H9 (cell line): Measurements from ENCODE around the gene OR5D13. TPM values are rescaled to one million over a fixed set of nuclear protein-coding genes. Genes with fewer than 3 reads are reported as not detected.

Experiments
- DNase-seq: peaks from one replicate; pipeline ENCODE4 v3.0.0-alpha.2; 2017
- H2AFZ ChIP-seq: one replicate; pipeline ENCODE4 v1.6.1; 2013; ENCODE audit warnings: mild to moderate bottlenecking, low read length, control low read depth, moderate library complexity
- H2AK5ac ChIP-seq: 2 replicates; pipeline ENCODE4 v1.6.1; 2013; ENCODE audit warnings: low read length, control low read depth, mixed read lengths; ENCODE audit not compliant: insufficient read length
- H2BK120ac ChIP-seq: one replicate; pipeline ENCODE4 v1.6.1; 2013; ENCODE audit warnings: low read depth, mild to moderate bottlenecking, low read length, control low read depth, inconsistent platforms; ENCODE audit not compliant: poor library complexity, severe bottlenecking
- H2BK12ac ChIP-seq: 2 replicates; pipeline ENCODE4 v1.6.1; 2013; ENCODE audit warnings: low read length, control low read depth, mixed read lengths, low read depth; ENCODE audit not compliant: insufficient read length
- H2BK15ac ChIP-seq: 2 replicates; pipeline ENCODE4 v1.6.1; 2013; ENCODE audit warnings: low read depth, low read length, control low read depth
- H2BK20ac ChIP-seq: one replicate; pipeline ENCODE4 v1.6.1; 2013; ENCODE audit warnings: low read depth, mild to moderate bottlenecking, low read length, control low read depth, inconsistent platforms; ENCODE audit not compliant: poor library complexity, severe bottlenecking
- H2BK5ac ChIP-seq: 2 replicates; pipeline ENCODE4 v1.6.1; 2013; ENCODE audit warnings: low read length, control low read depth, mixed read lengths; ENCODE audit not compliant: insufficient read length
- H3K14ac ChIP-seq: 2 replicates; pipeline ENCODE4 v1.6.1; 2013; ENCODE audit warnings: low read length, control low read depth; ENCODE audit not compliant: insufficient read depth
- H3K18ac ChIP-seq: 2 replicates; pipeline ENCODE4 v1.6.1; 2013; ENCODE audit warnings: low read depth, mild to moderate bottlenecking, mixed read lengths, low read length, control low read depth; ENCODE audit not compliant: insufficient read length
- H3K23ac ChIP-seq: 2 replicates; pipeline ENCODE4 v1.6.1; 2013; ENCODE audit warnings: low read length, control low read depth, mixed read lengths, low read depth; ENCODE audit not compliant: insufficient read length
- H3K23me2 ChIP-seq: 2 replicates; pipeline ENCODE4 v1.6.1; 2013; ENCODE audit warnings: low read depth, mild to moderate bottlenecking, mixed read lengths, low read length, control low read depth; ENCODE audit not compliant: insufficient read length, poor library complexity, severe bottlenecking
- H3K27ac ChIP-seq: 2 replicates; pipeline ENCODE4 v1.5.1; 2013; ENCODE audit warnings: low read length, control low read depth, mixed read lengths, low read depth; ENCODE audit not compliant: insufficient read length
- H3K27me3 ChIP-seq: 2 replicates; pipeline ENCODE4 v1.6.1; 2013; ENCODE audit warnings: low read length, control low read depth, inconsistent platforms; ENCODE audit not compliant: insufficient read depth
- H3K4ac ChIP-seq: 2 replicates; pipeline ENCODE4 v1.6.1; 2013; ENCODE audit warnings: low read depth, mild to moderate bottlenecking, control low read depth, inconsistent platforms, low read length, moderate library complexity
- H3K4me1 ChIP-seq: 2 replicates; pipeline ENCODE4 v1.6.1; 2013; ENCODE audit warnings: low read length, control low read depth, inconsistent platforms; ENCODE audit not compliant: insufficient read depth
- H3K4me2 ChIP-seq: 2 replicates; pipeline ENCODE4 v1.6.1; 2013; ENCODE audit warnings: low read length, control low read depth, mixed read lengths; ENCODE audit not compliant: insufficient read length, insufficient read depth
- H3K56ac ChIP-seq: 2 replicates; pipeline ENCODE4 v1.6.1; 2013; ENCODE audit warnings: low read depth, mild to moderate bottlenecking, mixed read lengths, low read length, control low read depth; ENCODE audit not compliant: insufficient read length
- H3K79me1 ChIP-seq: 2 replicates; pipeline ENCODE4 v1.6.1; 2013; ENCODE audit warnings: low read depth, mild to moderate bottlenecking, moderate library complexity, low read length, control low read depth, inconsistent platforms; ENCODE audit not compliant: insufficient read depth, poor library complexity, severe bottlenecking
- H3K79me2 ChIP-seq: 2 replicates; pipeline ENCODE4 v1.6.1; 2013; ENCODE audit warnings: low read length, control low read depth, inconsistent platforms; ENCODE audit not compliant: insufficient read depth
- H3K9ac ChIP-seq: 2 replicates; pipeline ENCODE4 v1.6.1; 2013; ENCODE audit warnings: low read length, control low read depth, mixed read lengths; ENCODE audit not compliant: insufficient read length; ENCODE audit errors: extremely low read depth
- H3K9me3 ChIP-seq: one replicate; pipeline ENCODE4 v1.6.1; 2013; ENCODE audit warnings: low read depth, low read length, inconsistent platforms; ENCODE audit not compliant: control insufficient read depth
- H3T11ph ChIP-seq: one replicate; pipeline ENCODE4 v1.6.1; 2013; ENCODE audit warnings: mild to moderate bottlenecking, low read length, control low read depth, inconsistent platforms
- H4K20me1 ChIP-seq: one replicate; pipeline ENCODE4 v1.6.1; 2013; ENCODE audit not compliant: control insufficient read depth, insufficient read length, insufficient read depth
- H4K5ac ChIP-seq: 2 replicates; pipeline ENCODE4 v1.6.1; 2013; ENCODE audit warnings: low read depth, mild to moderate bottlenecking, mixed read lengths, low read length, control low read depth; ENCODE audit not compliant: insufficient read length
- H4K8ac ChIP-seq: replicated peaks from 2 replicates; pipeline ENCODE4 v1.6.1; 2013; ENCODE audit warnings: low read length, control low read depth, mixed read lengths, low read depth; ENCODE audit not compliant: insufficient read length
- H4K91ac ChIP-seq: 2 replicates; pipeline ENCODE4 v1.6.1; 2013; ENCODE audit warnings: low read depth, mild to moderate bottlenecking, moderate library complexity, mixed read lengths, low read length, control low read depth; ENCODE audit not compliant: insufficient read length
- H3K27ac Mint-ChIP-seq, 3 experiments: 2 replicates in 2 of 3; 3 replicates in 1 of 3; pipeline ENCODE4 v1.8.0; 2020 to 2021; ENCODE audit warnings: mixed read lengths in 3 of 3, mild to moderate bottlenecking in 1 of 3, moderate library complexity in 1 of 3
- H3K27me3 Mint-ChIP-seq: 2 replicates; pipeline ENCODE4 v1.8.0; 2021; ENCODE audit warnings: low read depth, mild to moderate bottlenecking, moderate library complexity, mixed read lengths
- H3K36me3 Mint-ChIP-seq, 3 experiments: 2 replicates in 2 of 3; 3 replicates in 1 of 3; pipeline ENCODE4 v1.8.0; 2020 to 2021; ENCODE audit warnings: low read depth in 3 of 3, mixed read lengths in 3 of 3; ENCODE audit not compliant: insufficient read depth in 1 of 3
- H3K4me1 Mint-ChIP-seq, 2 experiments: 2 replicates each; pipeline ENCODE4 v1.8.0; 2020; ENCODE audit warnings: mixed read lengths in 2 of 2
- H3K4me3 Mint-ChIP-seq, 2 experiments: 2 replicates in 1 of 2; 3 replicates in 1 of 2; pipeline ENCODE4 v1.8.0; 2020 to 2021; ENCODE audit warnings: mild to moderate bottlenecking in 2 of 2, mixed read lengths in 2 of 2, moderate library complexity in 1 of 2
- H3K9me3 Mint-ChIP-seq, 2 experiments: 2 replicates in 1 of 2; 3 replicates in 1 of 2; pipeline ENCODE4 v1.8.0; 2020; ENCODE audit warnings: mild to moderate bottlenecking in 2 of 2, mixed read lengths in 2 of 2, moderate library complexity in 1 of 2
- CTCF ChIP-seq: fragments of 200-600 bp; sonication (generic); conservative IDR thresholded peaks from 3 replicates; pipeline ENCODE4 v1.8.0; 2021; ENCODE audit warnings: antibody characterized with exemption, mild to moderate bottlenecking
- total RNA-seq: library from RNA; stranded (reverse); gene quantifications from 2 replicates; pipeline ENCODE4 v1.2.1, GENCODE V29; 2021

The OR5D13 gene
- total RNA-seq, 1 experiment from 2014 or later: not detected

GRCh38 chr11:55795256-55795655, 22.0 kb downstream of the OR5D13 start, which contains the start of gene OR5D14:
Gene OR5D14, plus strand, starts transcription at chr11:55795556. Its CDS starts 0 bp downstream, at chr11:55795556.
- Histone ChIP-seq H3K9me3 (peaks cover 73% of the 10 kb centered on the region), H3K79me1 (no peaks in the 10 kb centered on the region), H4K20me1 (no peaks in the 10 kb centered on the region), H3K23ac (no peak within 1 kb of the TSS), H4K91ac (no peak within 1 kb of the TSS), H3K56ac (no peak within 1 kb of the TSS), H3K27ac (no peak within 1 kb of the TSS), H3K14ac (no peak within 1 kb of the TSS), H3K27me3 (no peaks in the 10 kb centered on the region), H2AFZ (no peak within 1 kb of the TSS), H2BK15ac (no peak within 1 kb of the TSS), H3K4me2 (no peak within 1 kb of the TSS), H3K4ac (no peak within 1 kb of the TSS), H4K5ac (no peak within 1 kb of the TSS), H2BK12ac (no peak within 1 kb of the TSS), H3K23me2 (no peaks in the 10 kb centered on the region), H2BK20ac (no peak within 1 kb of the TSS), H2BK5ac (no peak within 1 kb of the TSS), H3K18ac (no peak within 1 kb of the TSS), H3K79me2 (no peaks in the 10 kb centered on the region), H2BK120ac (no peak within 1 kb of the TSS), H2AK5ac (no peak within 1 kb of the TSS), H3K9ac (no peak within 1 kb of the TSS), H4K8ac (no peak within 1 kb of the TSS), H3T11ph (no peak within 1 kb of the TSS), H3K4me1 (no peaks in the 10 kb centered on the region)
- no peak for TF ChIP-seq CTCF
- Mint-ChIP-seq H3K4me1 (no peaks in the 10 kb centered on the region), H3K9me3 (peaks cover 74 to 81% of the 10 kb centered on the region in 2 experiments), H3K4me3 (no peak within 1 kb of the TSS), H3K27ac (no peak within 1 kb of the TSS), H3K36me3 (peaks cover 0 to 21% (median 4%) of the 10 kb centered on the region in 3 experiments; a peak in 4 of 7 replicates), H3K27me3 (peaks cover 1% of the 10 kb centered on the region; the same call in 1 of the 2 replicates)
- no peak for DNase-seq
